ENCODE results near the gene STXBP6. TPM values are rescaled to one million over a fixed set of nuclear protein-coding genes. Genes with fewer than 3 reads are reported as not detected.
"Not testable (repeated sequence)": the region's sequence is repeated elsewhere in the genome, so short reads cannot be mapped to it uniquely, and the experiment has no call there.

Gene STXBP6
- total RNA-seq, 2 donors from 2014 or later = not detected

- H3K36me3 Mint-ChIP-seq (ENCODE audit: low read depth) = no peaks in the 10 kb centered on the region
- H3K27me3 Mint-ChIP-seq = peaks cover 7% of the 10 kb centered on the region
- no peak overlapping the region for H3K4me3 Mint-ChIP-seq
- no peaks in the 10 kb centered on the region for H3K9me3 Mint-ChIP-seq
- no peak for ATAC-seq (replicated peaks)
- no peaks in the 10 kb centered on the region for H3K4me1 Mint-ChIP-seq
- no peak overlapping the region for H3K27ac Mint-ChIP-seq
These were observed 75.2 kb downstream of the STXBP6 start for GRCh38 chr14:24974591-24975374.

GRCh38 chr14:24972844-24973243 is 77.1 kb downstream of the STXBP6 start:
- H3K9me3 Mint-ChIP-seq = no peaks in the 10 kb centered on the region
- no peak overlapping the region for H3K4me3 Mint-ChIP-seq
- no peaks in the 10 kb centered on the region for H3K36me3 Mint-ChIP-seq (ENCODE audit: low read depth)
- H3K4me1 Mint-ChIP-seq = no peaks in the 10 kb centered on the region
- no peak for ATAC-seq (replicated peaks)
- H3K27ac Mint-ChIP-seq = no peak overlapping the region
- peaks cover 3% of the 10 kb centered on the region for H3K27me3 Mint-ChIP-seq

GRCh38 chr14:24971255-24971654 is 78.7 kb downstream of the STXBP6 start:
- ATAC-seq (replicated peaks) = no peak
- no peaks in the 10 kb centered on the region for H3K36me3 Mint-ChIP-seq (ENCODE audit: low read depth)
- no peak overlapping the region for H3K27ac Mint-ChIP-seq
- H3K4me3 Mint-ChIP-seq = no peak overlapping the region
- no peaks in the 10 kb centered on the region for H3K4me1 Mint-ChIP-seq
- H3K9me3 Mint-ChIP-seq = no peaks in the 10 kb centered on the region
- peaks cover 9% of the 10 kb centered on the region for H3K27me3 Mint-ChIP-seq

- ATAC-seq (replicated peaks) = no peak
- H3K9me3 Mint-ChIP-seq = no peaks in the 10 kb centered on the region
- no peaks in the 10 kb centered on the region for H3K36me3 Mint-ChIP-seq (ENCODE audit: low read depth)
- H3K27me3 Mint-ChIP-seq = peaks cover 10% of the 10 kb centered on the region
- no peak overlapping the region for H3K27ac Mint-ChIP-seq
- H3K4me3 Mint-ChIP-seq = no peak overlapping the region
- H3K4me1 Mint-ChIP-seq = no peaks in the 10 kb centered on the region
These were observed 83.4 kb downstream of the STXBP6 start for GRCh38 chr14:24966579-24966964.

- peaks cover 10% of the 10 kb centered on the region for H3K27me3 Mint-ChIP-seq
- no peaks in the 10 kb centered on the region for H3K9me3 Mint-ChIP-seq
- H3K36me3 Mint-ChIP-seq (ENCODE audit: low read depth) = no peaks in the 10 kb centered on the region
- no peak overlapping the region for H3K27ac Mint-ChIP-seq
- no peak for ATAC-seq (replicated peaks)
- H3K4me1 Mint-ChIP-seq = no peaks in the 10 kb centered on the region
- H3K4me3 Mint-ChIP-seq = no peak overlapping the region
These were observed 83.9 kb downstream of the STXBP6 start for GRCh38 chr14:24965934-24966578.

- Mint-ChIP-seq H3K4me1 (no peaks in the 10 kb centered on the region), H3K27ac (no peak overlapping the region), H3K36me3 (ENCODE audit: low read depth) (no peaks in the 10 kb centered on the region), H3K4me3 (no peak overlapping the region), H3K27me3 (peaks cover 10% of the 10 kb centered on the region), H3K9me3 (no peaks in the 10 kb centered on the region)
- no peak for ATAC-seq (replicated peaks)
These were observed 84.4 kb downstream of the STXBP6 start for GRCh38 chr14:24965578-24965933.

- peaks cover 10% of the 10 kb centered on the region for H3K27me3 Mint-ChIP-seq
- H3K27ac Mint-ChIP-seq = no peak overlapping the region
- ATAC-seq (replicated peaks) = no peak
- H3K9me3 Mint-ChIP-seq = no peaks in the 10 kb centered on the region
- H3K4me1 Mint-ChIP-seq = no peaks in the 10 kb centered on the region
- H3K4me3 Mint-ChIP-seq = no peak overlapping the region
- H3K36me3 Mint-ChIP-seq (ENCODE audit: low read depth) = no peaks in the 10 kb centered on the region
These were observed 85.4 kb downstream of the STXBP6 start for GRCh38 chr14:24964591-24964990.

GRCh38 chr14:24964048-24964447 is 85.9 kb downstream of the STXBP6 start:
- Mint-ChIP-seq H3K27ac (no peak overlapping the region), H3K9me3 (no peaks in the 10 kb centered on the region), H3K4me1 (no peaks in the 10 kb centered on the region), H3K27me3 (peaks cover 10% of the 10 kb centered on the region), H3K36me3 (ENCODE audit: low read depth) (no peaks in the 10 kb centered on the region), H3K4me3 (no peak overlapping the region)
- ATAC-seq (replicated peaks) = no peak

- not testable (repeated sequence) for H3K4me1 Mint-ChIP-seq; ATAC-seq (replicated peaks); H3K9me3 Mint-ChIP-seq; H3K36me3 Mint-ChIP-seq (ENCODE audit: low read depth); H3K27ac Mint-ChIP-seq; H3K4me3 Mint-ChIP-seq
- peaks cover 11% of the 10 kb centered on the region for H3K27me3 Mint-ChIP-seq
These were observed 87.8 kb downstream of the STXBP6 start for GRCh38 chr14:24962118-24962517.

- H3K4me1 Mint-ChIP-seq = no peaks in the 10 kb centered on the region
- H3K9me3 Mint-ChIP-seq = no peaks in the 10 kb centered on the region
- H3K27ac Mint-ChIP-seq = no peak overlapping the region
- peaks cover 10% of the 10 kb centered on the region for H3K27me3 Mint-ChIP-seq
- ATAC-seq (replicated peaks) = no peak
- no peak overlapping the region for H3K4me3 Mint-ChIP-seq
- H3K36me3 Mint-ChIP-seq (ENCODE audit: low read depth) = no peaks in the 10 kb centered on the region
These were observed 89.1 kb downstream of the STXBP6 start for GRCh38 chr14:24960816-24961215.

GRCh38 chr14:24959791-24960331 is 90.1 kb downstream of the STXBP6 start:
- Mint-ChIP-seq H3K27ac (no peak overlapping the region), H3K9me3 (no peaks in the 10 kb centered on the region), H3K36me3 (ENCODE audit: low read depth) (no peaks in the 10 kb centered on the region), H3K4me3 (no peak overlapping the region), H3K4me1 (no peaks in the 10 kb centered on the region), H3K27me3 (peaks cover 14% of the 10 kb centered on the region)
- no peak for ATAC-seq (replicated peaks)

- Mint-ChIP-seq H3K4me1 (no peaks in the 10 kb centered on the region), H3K4me3 (no peak overlapping the region), H3K9me3 (no peaks in the 10 kb centered on the region), H3K27me3 (peaks cover 21% of the 10 kb centered on the region), H3K27ac (no peak overlapping the region), H3K36me3 (ENCODE audit: low read depth) (no peaks in the 10 kb centered on the region)
- ATAC-seq (replicated peaks) = no peak
These were observed 91.7 kb downstream of the STXBP6 start for GRCh38 chr14:24958271-24958670.

GRCh38 chr14:24957814-24958213 is 92.1 kb downstream of the STXBP6 start:
- H3K27ac Mint-ChIP-seq = no peak overlapping the region

GRCh38 chr14:24956104-24956503 is 93.8 kb downstream of the STXBP6 start:
- no peaks in the 10 kb centered on the region for H3K36me3 Mint-ChIP-seq (ENCODE audit: low read depth)
- H3K27me3 Mint-ChIP-seq = peaks cover 24% of the 10 kb centered on the region
- H3K9me3 Mint-ChIP-seq = no peaks in the 10 kb centered on the region
- no peak overlapping the region for H3K4me3 Mint-ChIP-seq
- no peaks in the 10 kb centered on the region for H3K4me1 Mint-ChIP-seq
- H3K27ac Mint-ChIP-seq = no peak overlapping the region
- ATAC-seq (replicated peaks) = no peak

More at GRCh38 chr14:24957814-24958213, 92.1 kb downstream of the STXBP6 start:
- no peak for ATAC-seq (replicated peaks)
- Mint-ChIP-seq H3K9me3 (no peaks in the 10 kb centered on the region), H3K4me1 (no peaks in the 10 kb centered on the region), H3K36me3 (ENCODE audit: low read depth) (no peaks in the 10 kb centered on the region), H3K27me3 (peaks cover 24% of the 10 kb centered on the region), H3K4me3 (no peak overlapping the region)

GRCh38 chr14:24954700-24955037 is 95.3 kb downstream of the STXBP6 start:
- Mint-ChIP-seq H3K27ac (no peak overlapping the region), H3K4me1 (no peaks in the 10 kb centered on the region), H3K27me3 (peaks cover 24% of the 10 kb centered on the region), H3K9me3 (no peaks in the 10 kb centered on the region), H3K36me3 (ENCODE audit: low read depth) (no peaks in the 10 kb centered on the region), H3K4me3 (no peak overlapping the region)
- no peak for ATAC-seq (replicated peaks)

Data from activated T-helper 17 cell treated with anti-CD3 and anti-CD28 coated beads, Interleukin-2, amount 50 U/mL, for 72 hours (primary cell).